Measurements from ENCODE around the gene PCNX4.

- no peak for TF ChIP-seq POLR2AphosphoS5 (IDR thresholded peaks at IDR 0.05; ENCODE audit: low read depth)
- no peak for TF ChIP-seq CTCF (conservative IDR thresholded peaks at IDR 0.05; ENCODE audit: low read depth in 2 of 2)
- no peak for TF ChIP-seq CREB1 (CRISPR knock-in tag; IDR thresholded peaks at IDR 0.05; ENCODE audit: low read depth)
- TF ChIP-seq JUNB (IDR thresholded peaks at IDR 0.05; ENCODE audit: unreplicated experiment): no peak
- no peak for TF ChIP-seq EZH2phosphoT487 (IDR thresholded peaks at IDR 0.05; ENCODE audit: unreplicated experiment)
- no peak for TF ChIP-seq ZNF462 (CRISPR knock-in tag; IDR thresholded peaks at IDR 0.05)
- no peak for TF ChIP-seq ZNF331 (CRISPR knock-in tag; IDR thresholded peaks at IDR 0.05; ENCODE audit: low read depth)
- TF ChIP-seq EZH2 (IDR thresholded peaks at IDR 0.05; ENCODE audit: low read depth, unreplicated experiment): no peak
These were observed 6.0 kb upstream of the PCNX4 start for GRCh38 chr14:60085693-60086092.
